Fibroblast of upper back skin (primary cell): ENCODE measurements around the gene MPPED1.

Experiments used
- DNase-seq: peaks from one replicate; pipeline ENCODE4 v3.0.0-alpha.2; 2013

MPPED1 gene

DNA sequence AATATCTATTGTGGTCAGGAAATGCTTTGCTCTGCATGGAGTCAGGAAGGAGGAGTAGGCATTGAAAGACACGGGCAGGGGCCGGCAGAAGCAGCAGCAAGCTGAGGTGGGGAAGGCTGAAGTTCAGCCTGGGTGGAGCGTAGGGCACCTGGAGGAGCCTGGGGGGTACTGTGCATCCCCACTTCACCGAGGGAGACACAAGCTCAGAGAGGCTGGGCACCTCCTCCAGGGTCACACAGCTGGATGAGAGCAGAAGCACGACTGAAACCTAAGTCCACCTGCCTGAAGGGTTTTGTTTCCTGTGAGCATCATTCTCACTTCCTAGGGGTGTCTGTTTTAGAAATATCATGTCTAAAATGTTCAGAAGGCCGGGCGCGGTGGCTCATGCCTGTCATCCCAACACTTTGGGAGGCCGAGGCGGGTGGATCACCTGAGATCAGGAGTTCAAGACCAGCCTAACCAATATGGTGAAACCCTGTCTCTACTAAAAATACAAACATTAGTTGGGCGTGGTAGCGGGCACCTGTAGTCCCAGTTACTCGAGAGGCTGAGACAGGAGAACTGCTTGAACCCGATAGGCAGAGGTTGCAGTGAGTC lies 138.3 kb downstream of the MPPED1 start:
- no peak for DNase-seq

GRCh38 chr22:43550672-43551071 lies 138.9 kb downstream of the MPPED1 start:
- no peak for DNase-seq

DNA sequence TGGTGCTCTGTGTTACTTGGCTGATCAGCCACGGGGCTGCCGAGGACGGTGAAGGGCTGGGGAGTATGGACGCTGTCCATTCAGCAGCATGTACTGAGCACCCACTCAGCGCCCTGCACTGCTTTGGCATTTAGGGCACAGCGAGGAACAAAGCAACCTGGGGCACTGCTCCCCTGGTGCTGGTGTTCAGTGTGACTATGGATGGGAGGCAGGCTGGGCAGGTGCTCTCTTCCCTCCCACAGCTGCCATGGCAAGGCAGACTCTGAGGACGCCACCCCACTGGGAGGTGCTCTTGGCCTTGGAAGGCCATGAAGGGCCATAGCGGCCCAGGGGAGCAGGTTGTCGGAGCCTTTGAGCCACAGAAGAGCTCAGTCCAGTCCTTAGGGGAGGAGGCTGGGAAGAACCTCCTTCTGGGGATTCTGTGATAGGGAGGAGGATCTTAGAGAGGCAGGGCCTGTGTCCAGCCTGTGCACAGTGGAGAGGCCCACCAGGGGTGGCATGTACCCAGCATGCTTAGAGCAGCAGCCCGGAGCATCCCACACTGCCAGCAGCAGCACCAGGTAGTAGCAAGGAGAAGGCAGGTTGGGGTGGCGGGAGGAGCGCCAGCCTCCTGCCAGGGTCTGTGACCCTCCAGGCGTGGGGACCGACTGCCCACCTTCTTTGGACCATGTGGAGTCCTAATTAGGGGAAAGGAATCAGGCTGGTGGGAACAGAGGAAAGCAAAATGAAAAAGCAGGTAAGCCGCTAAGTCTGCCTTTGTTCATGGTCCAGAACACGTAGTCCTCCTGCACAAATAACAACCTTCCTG lies 141.8 kb downstream of the MPPED1 start:
- no peak for DNase-seq

- DNase-seq = no peak
Observed at GRCh38 chr22:43554259-43554636, 142.4 kb downstream of the MPPED1 start.

- no peak for DNase-seq
Observed at GRCh38 chr22:43554694-43555365, 143.0 kb downstream of the MPPED1 start.

DNA sequence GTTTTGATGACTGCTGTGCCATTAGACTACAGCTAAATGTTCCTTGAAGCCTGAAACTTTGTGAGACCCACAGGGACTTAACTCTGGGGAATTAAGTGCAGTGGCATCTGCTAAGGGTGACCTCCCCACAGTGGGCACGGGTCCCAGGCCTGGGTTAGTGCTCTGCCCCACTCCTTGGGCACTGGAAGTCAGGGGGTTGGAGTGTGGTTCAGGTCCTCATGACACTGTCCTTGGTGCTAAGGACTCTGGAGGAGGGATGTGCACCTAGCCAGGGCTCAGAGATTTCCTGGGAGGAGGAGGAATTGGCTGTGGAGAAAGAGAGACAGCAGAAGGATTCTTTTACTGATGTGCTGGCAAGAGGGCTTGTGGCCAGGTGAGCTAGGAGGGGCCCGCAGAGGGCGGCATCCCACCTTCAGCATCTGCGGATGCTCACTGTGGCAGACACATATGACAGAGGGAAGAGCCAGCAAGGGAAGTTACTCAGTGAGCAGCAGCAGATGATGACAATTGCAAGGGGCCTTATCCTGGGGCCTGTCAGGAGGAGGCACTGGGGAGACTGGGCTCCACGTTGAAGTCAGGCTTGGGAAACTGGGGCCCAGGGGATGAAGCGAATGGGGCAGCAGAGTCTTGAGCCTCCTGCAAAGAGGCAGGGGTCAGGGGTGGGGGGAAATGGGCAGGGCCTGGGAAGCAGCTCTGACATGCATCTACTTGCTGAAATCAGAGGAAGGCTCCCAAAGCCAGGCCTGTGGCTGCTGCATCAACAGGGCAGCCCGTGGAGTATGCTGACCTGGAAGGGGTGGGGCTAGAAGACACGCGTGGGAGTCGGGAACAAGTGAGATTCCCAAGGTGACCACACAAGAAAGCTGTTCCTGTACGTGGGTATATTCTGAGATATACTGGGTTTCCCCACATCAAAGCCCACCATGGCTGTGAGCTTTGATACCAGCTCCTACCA lies 144.0 kb downstream of the MPPED1 start:
- DNase-seq = no peak
